Smooth muscle cell (in vitro differentiated cells): ENCODE data around the gene TBL3. TPM values are rescaled to one million over a fixed set of nuclear protein-coding genes. Genes with fewer than 3 reads are reported as not detected.

Experiments used
- DNase-seq: peaks from one replicate; lab custom pipeline; 2025; ENCODE audit not compliant: unreplicated experiment; lab: John Stamatoyannopoulos, UW
- H2AFZ ChIP-seq: fragments of 200-600 bp; sonication (generic); 2 replicates; pipeline ENCODE4 v1.6.0; 2016; ENCODE audit warnings: antibody characterized with exemption, low read depth, mild to moderate bottlenecking
- H3F3A ChIP-seq: fragments of 200-600 bp; sonication (generic); 2 replicates; pipeline ENCODE4 v1.6.0; 2017; ENCODE audit warnings: antibody characterized with exemption, low read depth
- H3K27ac ChIP-seq: fragments of 200-600 bp; sonication (generic); 2 replicates; pipeline ENCODE4 v1.5.1; 2016; ENCODE audit warnings: low read depth, mild to moderate bottlenecking
- H3K27me3 ChIP-seq: fragments of 200-600 bp; sonication (generic); 2 replicates; pipeline ENCODE4 v1.6.1; 2016; ENCODE audit warnings: low read depth, mild to moderate bottlenecking
- H3K36me3 ChIP-seq: fragments of 200-600 bp; sonication (generic); 2 replicates; pipeline ENCODE4 v1.5.1; 2016; ENCODE audit warnings: low read depth
- H3K4me1 ChIP-seq: fragments of 200-600 bp; sonication (generic); 2 replicates; pipeline ENCODE4 v1.5.1; 2016; ENCODE audit warnings: low read depth
- H3K4me2 ChIP-seq: fragments of 200-600 bp; sonication (generic); 2 replicates; pipeline ENCODE4 v1.6.0; 2016; ENCODE audit warnings: mild to moderate bottlenecking
- H3K4me3 ChIP-seq: fragments of 200-600 bp; sonication (generic); 2 replicates; pipeline ENCODE4 v1.5.1; 2016; ENCODE audit warnings: mild to moderate bottlenecking
- H3K79me2 ChIP-seq: fragments of 200-600 bp; sonication (generic); 2 replicates; pipeline ENCODE4 v1.6.0; 2016; ENCODE audit warnings: low read depth, mild to moderate bottlenecking
- H3K9ac ChIP-seq: fragments of 200-600 bp; sonication (generic); 2 replicates; pipeline ENCODE4 v1.6.0; 2016; ENCODE audit warnings: low read depth
- H3K9me3 ChIP-seq: fragments of 200-600 bp; sonication (generic); replicated peaks from 2 replicates; pipeline ENCODE4 v1.5.1; 2016; ENCODE audit warnings: low read depth
- H4K20me1 ChIP-seq: fragments of 200-600 bp; sonication (generic); 2 replicates; pipeline ENCODE4 v1.6.0; 2016; ENCODE audit warnings: low read depth
- CTCF ChIP-seq: fragments of 200-600 bp; sonication (generic); IDR thresholded peaks from 2 replicates; pipeline ENCODE4 v1.5.1; 2017; ENCODE audit warnings: borderline replicate concordance, mild to moderate bottlenecking, antibody characterized with exemption; ENCODE audit not compliant: insufficient read depth, poor library complexity, severe bottlenecking
- WGBS: methylation state at CpG from one replicate; pipeline ENCODE4 v1.1.7; 2016; ENCODE audit warnings: low lambda C conversion rate; 5-methylcytosine and 5-hydroxymethylcytosine counted together
- polyA plus RNA-seq: library from polyadenylated mRNA; unstranded; fragments of >200 nt; fragmentation: Nextera tagmentation; extraction: Ambion mirVana; gene quantifications from 2 replicates; pipeline ENCODE4 v1.2.1, GENCODE V29; 2016
- total RNA-seq: library from RNA; depleted of rRNA; stranded (reverse); fragments of >200 nt; gene quantifications from 2 replicates; pipeline ENCODE4 v1.2.3, GENCODE V29; 2014

Gene TBL3
- total and polyA plus RNA-seq, 2 experiments from 2014 or later, result 28.5 to 81.7 TPM

GRCh38 chr16:1968146-1968953 is 3.5 kb upstream of the TBL3 start:
- no peak overlapping the region for H3K27ac ChIP-seq
- H3K27me3 ChIP-seq, result no peaks in the 10 kb centered on the region
- H3K9me3 ChIP-seq, result no peaks in the 10 kb centered on the region
- no peak overlapping the region for H3K9ac ChIP-seq
- H4K20me1 ChIP-seq, result peaks cover 12% of the 10 kb centered on the region
- DNase-seq, result no peak
- TF ChIP-seq CTCF, result no peak
- peaks cover 42% of the 10 kb centered on the region for H3K79me2 ChIP-seq
- no peak overlapping the region for H3K4me2 ChIP-seq
- peaks cover 18% of the 10 kb centered on the region for H3K4me1 ChIP-seq
- WGBS, result 94% methylated on average over 40 of the region's 41 CpGs
- no peaks in the 10 kb centered on the region for H3K36me3 ChIP-seq
- H2AFZ ChIP-seq, result no peak overlapping the region
- peaks cover 4% of the 10 kb centered on the region for H3F3A ChIP-seq
- no peak overlapping the region for H3K4me3 ChIP-seq

GRCh38 chr16:1972490-1972877 is 631 bp downstream of the TBL3 start:
- Histone ChIP-seq H3K4me3 (peak overlapping the region; percentile 79), H3K27ac (peak overlapping the region; percentile 77), H3K79me2 (peaks cover 18% of the 10 kb centered on the region), H2AFZ (no peak overlapping the region), H3K4me2 (peak overlapping the region; percentile 85), H3K27me3 (no peaks in the 10 kb centered on the region), H3K4me1 (peaks cover 5% of the 10 kb centered on the region), H4K20me1 (no peaks in the 10 kb centered on the region), H3K36me3 (no peaks in the 10 kb centered on the region), H3K9ac (peak overlapping the region; percentile 86), H3K9me3 (no peaks in the 10 kb centered on the region), H3F3A (no peaks in the 10 kb centered on the region)
- no peak for TF ChIP-seq CTCF
- 9% methylated on average over 22 of the region's 22 CpGs for WGBS
- DNase-seq, result no peak

- WGBS, result 98% methylated on average over 16 of the region's 16 CpGs
- Histone ChIP-seq H3K4me1 (peaks cover 5% of the 10 kb centered on the region), H3K27me3 (peaks cover 11% of the 10 kb centered on the region), H3F3A (no peaks in the 10 kb centered on the region), H3K4me3 (no peak overlapping the region), H2AFZ (no peak overlapping the region), H3K9ac (no peak overlapping the region), H3K36me3 (no peaks in the 10 kb centered on the region), H4K20me1 (no peaks in the 10 kb centered on the region), H3K4me2 (peak overlapping the region; percentile 85), H3K27ac (no peak overlapping the region), H3K79me2 (peaks cover 18% of the 10 kb centered on the region), H3K9me3 (no peaks in the 10 kb centered on the region)
- DNase-seq, result no peak
- TF ChIP-seq CTCF, result no peak
Observed at GRCh38 chr16:1973461-1974156, 1.8 kb downstream of the TBL3 start.
